Medulla oblongata (tissue), 1 donor: ENCODE results near the gene MAN2B2.

Experiments
- DNase-seq: peaks from one replicate; pipeline ENCODE4 v3.0.0-alpha.2; 2015; ENCODE audit errors: extremely low spot score

The MAN2B2 gene

DNA sequence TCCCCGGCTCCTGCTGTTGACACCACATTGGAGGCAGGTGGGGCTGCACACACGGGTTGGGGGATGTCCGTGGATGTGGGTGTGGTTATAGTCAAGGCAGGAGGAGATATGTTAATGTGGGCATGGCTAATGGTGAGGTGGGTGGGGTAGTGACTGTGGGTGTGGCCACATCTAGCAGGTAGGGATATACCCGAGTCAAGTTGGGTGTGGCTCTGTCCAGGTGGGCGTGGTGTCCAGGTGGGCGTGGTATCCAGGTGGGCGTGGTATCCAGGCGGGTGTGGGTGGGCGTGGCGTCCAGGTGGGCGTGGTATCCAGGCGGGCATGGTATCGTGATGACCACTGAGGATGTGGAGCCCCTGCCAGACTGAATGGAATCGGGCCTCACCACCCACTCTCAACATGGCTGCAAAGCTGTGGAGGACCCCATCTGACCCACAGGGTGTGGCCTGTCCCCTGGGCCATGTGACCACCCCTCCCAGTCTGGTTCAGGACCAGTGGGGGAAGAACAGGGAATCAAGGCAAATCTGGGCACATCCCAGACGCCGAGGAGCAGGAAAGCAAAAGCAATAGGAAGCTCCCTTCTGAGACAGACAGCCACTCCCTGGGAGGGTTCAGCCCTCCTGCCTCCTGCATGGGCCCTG is 21.0 kb downstream of the MAN2B2 start:
- no peak for DNase-seq

GRCh38 chr4:6596948-6597347 is 22.0 kb downstream of the MAN2B2 start:
- DNase-seq: no peak

- no peak for DNase-seq
These were observed 23.1 kb downstream of the MAN2B2 start for GRCh38 chr4:6598127-6598526.

GRCh38 chr4:6598641-6599040 is 23.7 kb downstream of the MAN2B2 start:
- no peak for DNase-seq

GRCh38 chr4:6601661-6602250 is 26.8 kb downstream of the MAN2B2 start:
- no peak for DNase-seq

DNA sequence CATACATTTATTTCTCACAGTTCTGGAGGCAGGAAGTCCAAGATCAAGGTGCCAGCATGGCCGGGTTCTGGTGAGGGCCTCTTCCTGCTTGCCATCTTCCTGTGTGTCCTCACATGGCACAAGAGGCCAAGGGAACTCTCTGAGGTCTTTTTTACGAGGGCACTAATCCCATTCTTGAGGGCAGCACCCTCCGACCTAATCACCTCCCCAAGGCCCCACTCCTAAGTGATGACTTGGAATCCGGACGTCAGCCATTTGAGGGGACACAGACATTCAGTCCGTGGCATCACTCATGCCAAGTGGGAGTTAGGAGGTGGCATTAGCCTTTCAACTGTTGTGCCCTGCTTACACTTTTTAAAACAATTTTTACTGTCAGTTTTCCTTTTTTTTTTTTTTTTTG is 27.3 kb downstream of the MAN2B2 start:
- DNase-seq: no peak

- DNase-seq: no peak
These were observed 28.1 kb downstream of the MAN2B2 start for GRCh38 chr4:6603128-6603527.

- DNase-seq: no peak
These were observed 30.1 kb downstream of the MAN2B2 start for GRCh38 chr4:6605114-6605513.

GRCh38 chr4:6605605-6606004 is 30.6 kb downstream of the MAN2B2 start:
- DNase-seq: no peak

DNA sequence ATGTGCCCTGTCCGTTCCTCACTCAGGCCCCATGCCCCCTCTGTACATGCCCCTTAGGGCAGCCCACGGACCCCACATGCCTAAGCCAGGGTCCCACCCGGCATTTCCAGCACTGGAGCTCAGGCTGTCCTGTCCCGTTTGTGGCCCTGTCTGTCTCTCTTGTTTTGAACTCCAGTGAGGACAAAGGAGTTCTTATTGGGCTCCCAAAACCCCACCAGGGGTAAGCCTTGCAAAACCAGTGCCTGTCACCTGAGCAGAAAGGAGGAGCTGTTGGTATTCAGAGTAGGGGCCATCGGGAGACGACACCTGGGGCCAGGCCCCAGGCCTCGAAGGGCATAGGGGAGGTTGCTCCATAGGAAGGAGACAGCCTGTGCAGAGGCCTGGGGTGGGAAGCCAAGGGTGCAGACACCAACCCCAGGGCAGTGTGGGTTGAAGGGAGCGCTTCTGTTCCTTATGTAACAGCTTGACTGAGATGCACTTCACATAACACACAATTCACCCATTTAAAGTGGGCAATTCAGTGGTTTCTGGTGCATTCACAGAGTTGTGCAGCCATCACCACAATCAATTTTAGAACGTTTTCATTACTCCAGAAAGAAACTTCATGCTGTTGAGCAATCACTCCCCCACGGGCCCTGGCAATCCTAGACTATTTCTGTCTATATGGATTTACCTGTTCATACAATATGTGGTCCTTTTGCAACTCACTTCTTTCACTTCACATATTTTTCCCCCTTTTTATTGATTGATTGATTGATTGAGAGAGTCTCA is 31.7 kb downstream of the MAN2B2 start:
- DNase-seq: no peak

DNA sequence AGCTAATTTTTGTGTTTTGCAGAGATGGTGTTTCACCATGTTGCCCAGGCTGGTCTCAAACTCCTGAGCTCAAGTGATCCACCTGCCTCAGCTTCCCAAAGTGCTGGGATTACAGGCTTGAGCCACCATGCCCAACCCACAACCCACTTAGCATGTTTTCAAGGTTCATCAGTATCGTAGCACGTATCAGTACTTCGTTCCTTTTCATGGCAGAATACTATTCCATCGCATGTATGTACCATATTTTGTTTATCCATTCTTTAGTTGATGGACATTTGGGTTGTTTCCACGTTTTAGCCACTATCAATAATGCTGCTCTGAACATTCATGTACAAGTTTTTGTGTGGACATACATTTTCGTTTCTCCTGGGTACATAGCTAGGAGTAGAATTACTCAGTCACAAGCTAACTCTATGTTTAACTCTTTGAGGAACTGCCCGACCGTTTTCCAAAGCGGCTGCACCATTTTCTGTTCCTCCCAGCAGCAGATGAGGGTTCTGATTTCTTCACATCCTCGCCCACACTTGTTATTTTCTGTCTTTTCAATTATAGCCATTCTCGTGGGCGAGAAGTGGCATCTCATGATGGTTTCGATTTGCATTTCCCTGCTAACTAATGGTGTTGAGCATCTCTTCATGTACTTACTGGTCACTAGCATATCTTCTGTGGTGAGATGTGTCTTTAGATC is 32.5 kb downstream of the MAN2B2 start:
- no peak for DNase-seq

GRCh38 chr4:6608758-6609414 is 33.9 kb downstream of the MAN2B2 start:
- DNase-seq: no peak

DNA sequence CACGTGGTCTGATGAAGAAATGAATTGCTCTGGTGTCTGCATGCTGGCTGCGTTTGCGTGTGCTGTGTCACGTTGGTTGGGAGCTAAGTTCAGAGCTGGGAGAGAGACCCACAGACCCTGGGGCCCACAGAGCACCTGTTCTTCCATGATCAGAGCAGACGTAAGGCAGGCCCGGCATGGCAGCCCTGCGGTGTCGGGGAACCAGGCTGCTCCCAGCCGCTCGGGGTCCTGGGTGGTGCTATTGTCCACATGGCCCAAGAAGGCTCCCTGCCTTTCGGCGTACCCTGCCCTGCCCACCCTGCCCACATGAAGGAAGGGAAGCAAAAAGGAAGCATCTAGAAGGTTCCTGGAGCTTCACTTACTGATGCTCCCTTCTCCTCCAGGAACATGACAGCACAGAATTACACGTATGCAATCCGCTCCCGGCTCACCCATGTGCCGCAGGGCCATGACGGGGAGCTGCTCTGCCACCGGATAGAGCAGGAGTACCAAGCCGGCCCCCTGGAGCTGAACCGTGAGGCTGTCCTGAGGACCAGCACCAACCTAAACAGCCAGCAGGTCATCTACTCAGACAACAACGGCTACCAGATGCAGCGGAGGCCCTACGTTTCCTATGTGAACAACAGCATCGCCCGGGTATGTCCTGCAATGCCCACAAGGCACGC is 34.6 kb downstream of the MAN2B2 start:
- DNase-seq: no peak

- no peak for DNase-seq
These were observed 36.0 kb downstream of the MAN2B2 start for GRCh38 chr4:6610856-6611430.

DNA sequence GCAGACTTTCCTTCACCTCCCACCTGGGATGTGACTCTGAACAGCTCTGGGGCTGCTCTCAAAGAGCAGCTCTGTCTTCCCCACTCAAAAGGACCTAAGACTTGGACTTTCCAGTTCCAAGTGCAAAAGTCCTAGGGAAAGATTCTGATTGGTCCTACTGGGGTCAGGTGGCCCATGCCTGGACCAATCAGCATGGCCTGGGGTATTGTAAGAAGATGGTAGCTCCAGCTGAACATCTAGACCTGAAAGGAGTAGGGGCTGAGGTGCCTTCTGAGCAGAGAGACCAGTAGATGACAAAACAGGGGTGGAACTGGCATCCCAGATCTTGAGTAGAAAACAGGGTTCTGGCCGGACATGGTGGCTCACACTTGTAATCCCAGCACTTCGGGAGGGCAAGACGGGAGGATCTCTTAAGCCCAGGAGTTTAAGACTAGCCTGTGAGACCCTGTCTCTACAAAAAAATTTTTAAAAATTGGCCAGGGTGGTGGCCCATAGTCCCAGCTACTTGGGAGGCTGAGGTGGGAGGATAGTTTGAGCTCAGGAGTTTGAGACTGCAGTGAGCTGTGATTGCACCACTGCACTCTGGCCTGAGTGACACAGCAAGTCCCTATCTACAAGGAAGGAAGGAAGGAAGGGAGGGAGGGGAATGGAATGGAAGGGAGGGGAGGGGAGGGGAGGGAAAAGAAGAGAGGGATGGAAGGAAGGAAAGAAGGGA is 38.1 kb downstream of the MAN2B2 start:
- no peak for DNase-seq

DNA sequence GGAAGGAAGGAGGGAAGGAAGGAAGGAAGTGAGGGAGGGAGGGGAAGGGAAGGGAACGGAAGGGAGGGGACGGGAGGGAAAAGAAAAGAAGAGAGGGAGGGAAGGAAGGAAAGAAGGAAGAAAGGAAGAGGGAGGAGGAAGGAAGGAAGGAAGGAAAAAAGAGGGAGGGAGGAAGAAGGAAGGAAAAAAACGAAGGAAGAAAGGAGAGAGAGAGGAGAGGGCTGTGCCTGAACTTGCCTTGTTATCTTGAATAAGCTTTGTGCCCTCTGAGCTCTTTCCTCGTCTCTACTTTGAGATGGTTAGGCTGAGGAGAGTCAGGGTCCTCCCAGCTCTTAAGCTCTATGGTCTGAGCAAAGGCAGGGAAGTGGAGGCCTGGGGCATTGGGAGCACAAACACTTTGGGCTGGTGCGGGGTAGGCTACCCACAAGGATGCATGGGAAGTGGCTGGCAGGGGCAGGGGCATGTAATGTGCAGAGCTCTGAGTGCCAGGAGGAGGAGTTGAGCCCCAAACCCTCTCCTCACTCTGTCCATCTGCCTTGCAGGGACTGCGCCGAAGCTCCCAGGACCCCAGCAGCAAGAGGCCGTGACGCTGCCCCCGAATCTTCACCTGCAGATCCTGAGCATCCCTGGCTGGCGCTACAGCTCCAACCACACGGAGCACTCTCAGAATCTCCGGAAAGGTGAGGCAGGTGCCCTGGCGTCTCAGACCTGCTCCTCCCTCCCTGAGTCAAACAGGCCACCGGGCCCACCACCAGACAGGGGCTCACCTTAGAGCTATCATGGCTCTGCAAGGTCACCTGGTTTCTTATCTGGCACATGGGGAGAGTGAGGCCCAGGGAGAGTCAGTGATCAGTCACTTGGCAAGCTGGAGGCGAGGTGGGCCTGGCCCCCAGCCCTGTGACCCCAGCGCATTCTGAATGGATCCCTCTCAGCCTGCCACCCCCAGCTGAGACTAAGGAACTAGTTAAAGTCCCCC is 39.0 kb downstream of the MAN2B2 start:
- DNase-seq: no peak

- DNase-seq: no peak
These were observed 39.8 kb downstream of the MAN2B2 start for GRCh38 chr4:6614701-6615230.

DNA sequence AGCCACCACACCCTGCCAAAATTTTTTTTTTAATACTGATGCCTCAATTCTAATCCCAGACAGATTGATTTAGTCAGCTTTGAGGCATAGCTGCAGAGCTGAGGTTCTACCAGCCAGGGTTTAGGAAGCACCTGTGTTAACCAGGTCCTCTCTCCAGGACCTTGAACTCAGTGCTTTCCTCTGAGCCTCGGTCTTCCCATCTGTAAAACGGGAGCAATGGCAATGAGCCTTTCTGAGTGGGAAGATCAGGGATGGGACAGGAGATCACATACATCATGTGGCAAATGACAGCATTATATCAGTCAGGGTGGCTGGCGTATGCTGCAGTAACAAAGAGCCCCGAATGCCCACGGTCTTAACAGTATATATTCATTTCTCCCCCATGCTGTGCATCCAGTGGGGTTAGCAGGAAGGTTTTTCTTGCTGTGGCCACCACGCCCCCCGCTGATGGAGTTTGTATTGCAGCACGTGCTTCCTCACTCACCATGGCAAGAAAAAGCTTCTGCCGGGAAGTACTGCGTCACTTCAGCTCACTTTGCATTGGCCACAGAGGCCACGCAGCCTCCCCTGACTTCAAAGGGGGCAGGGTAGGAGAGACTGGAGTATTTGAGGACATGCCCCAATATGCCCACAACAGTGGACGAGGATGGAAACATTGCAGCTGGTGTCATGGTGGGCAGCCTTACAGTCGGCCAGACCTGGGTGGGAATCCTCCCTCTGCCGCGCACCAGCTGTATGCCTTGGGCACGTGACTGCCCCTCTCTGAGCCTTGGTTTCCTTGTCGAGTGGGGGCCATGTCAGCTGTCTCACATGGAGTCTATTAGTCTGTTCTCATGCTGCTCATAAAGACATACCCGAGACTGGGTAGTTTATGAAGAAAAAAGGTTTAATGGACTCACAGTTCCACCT is 41.4 kb downstream of the MAN2B2 start:
- no peak for DNase-seq
